Activated naive CD8-positive, alpha-beta T cell treated with anti-CD3 and anti-CD28 coated beads for 36 hours (primary cell): Measurements from ENCODE around the gene TPRG1. TPM values are rescaled to one million over a fixed set of nuclear protein-coding genes. Genes with fewer than 3 reads are reported as not detected.

ENCODE experiments used
- DNase-seq: peaks from one replicate; pipeline ENCODE4 v3.0.0; 2021
- H3K27ac Mint-ChIP-seq: one replicate; pipeline ENCODE4 v1.8.0; 2022; ENCODE audit warnings: mild to moderate bottlenecking, moderate library complexity, mixed read lengths
- H3K27me3 Mint-ChIP-seq: one replicate; pipeline ENCODE4 v1.8.0; 2022; ENCODE audit warnings: mild to moderate bottlenecking, mixed read lengths
- H3K36me3 Mint-ChIP-seq: one replicate; pipeline ENCODE4 v1.8.0; 2021; ENCODE audit warnings: mild to moderate bottlenecking, mixed read lengths
- H3K4me1 Mint-ChIP-seq: one replicate; pipeline ENCODE4 v1.8.0; 2021; ENCODE audit warnings: mixed read lengths
- H3K4me3 Mint-ChIP-seq: one replicate; pipeline ENCODE4 v1.8.0; 2022; ENCODE audit warnings: mild to moderate bottlenecking, moderate library complexity, mixed read lengths
- H3K9me3 Mint-ChIP-seq: one replicate; pipeline ENCODE4 v1.8.0; 2022; ENCODE audit warnings: mixed read lengths
- total RNA-seq, 2 experiments: library from RNA; stranded (reverse); gene quantifications; one replicate each; pipeline ENCODE4 v1.2.3, GENCODE V29; 2021

TPRG1 gene
- total RNA-seq, 2 experiments from 2014 or later, result 1.1 TPM

- Mint-ChIP-seq H3K4me1 (peaks cover 26% of the 10 kb centered on the region), H3K9me3 (peaks cover 4% of the 10 kb centered on the region), H3K27me3 (no peaks in the 10 kb centered on the region), H3K27ac (no peak overlapping the region), H3K4me3 (no peak overlapping the region), H3K36me3 (no peaks in the 10 kb centered on the region)
- no peak for DNase-seq
Observed at GRCh38 chr3:189353988-189354889, 182.5 kb downstream of the TPRG1 start.

GRCh38 chr3:189355115-189355480 lies 183.3 kb downstream of the TPRG1 start:
- no peak overlapping the region for H3K27ac Mint-ChIP-seq
- no peak for DNase-seq
- H3K4me3 Mint-ChIP-seq, result no peak overlapping the region
- peaks cover 4% of the 10 kb centered on the region for H3K9me3 Mint-ChIP-seq
- H3K4me1 Mint-ChIP-seq, result peaks cover 24% of the 10 kb centered on the region
- H3K27me3 Mint-ChIP-seq, result no peaks in the 10 kb centered on the region
- no peaks in the 10 kb centered on the region for H3K36me3 Mint-ChIP-seq

GRCh38 chr3:189355481-189356201 lies 183.9 kb downstream of the TPRG1 start:
- Mint-ChIP-seq H3K27me3 (no peaks in the 10 kb centered on the region), H3K36me3 (no peaks in the 10 kb centered on the region), H3K4me1 (peaks cover 24% of the 10 kb centered on the region), H3K27ac (peak overlapping the region; percentile 54), H3K4me3 (peak overlapping the region; percentile 4), H3K9me3 (peaks cover 4% of the 10 kb centered on the region)
- DNase-seq, result peak; percentile 29

- DNase-seq, result no peak
- Mint-ChIP-seq H3K4me1 (peaks cover 15% of the 10 kb centered on the region), H3K27ac (no peak overlapping the region), H3K9me3 (no peaks in the 10 kb centered on the region), H3K36me3 (no peaks in the 10 kb centered on the region), H3K4me3 (no peak overlapping the region), H3K27me3 (no peaks in the 10 kb centered on the region)
Observed at GRCh38 chr3:189360291-189360690, 188.5 kb downstream of the TPRG1 start.

GRCh38 chr3:189361103-189361835 lies 189.5 kb downstream of the TPRG1 start:
- Mint-ChIP-seq H3K27ac (no peak overlapping the region), H3K4me3 (no peak overlapping the region), H3K27me3 (no peaks in the 10 kb centered on the region), H3K4me1 (peaks cover 7% of the 10 kb centered on the region), H3K36me3 (no peaks in the 10 kb centered on the region), H3K9me3 (no peaks in the 10 kb centered on the region)
- no peak for DNase-seq

- no peaks in the 10 kb centered on the region for H3K36me3 Mint-ChIP-seq
- no peak for DNase-seq
- no peaks in the 10 kb centered on the region for H3K27me3 Mint-ChIP-seq
- H3K4me1 Mint-ChIP-seq, result peaks cover 4% of the 10 kb centered on the region
- no peak overlapping the region for H3K27ac Mint-ChIP-seq
- no peak overlapping the region for H3K4me3 Mint-ChIP-seq
- no peaks in the 10 kb centered on the region for H3K9me3 Mint-ChIP-seq
Observed at GRCh38 chr3:189363590-189364255, 192.0 kb downstream of the TPRG1 start.

GRCh38 chr3:189365609-189366564 lies 194.1 kb downstream of the TPRG1 start:
- H3K36me3 Mint-ChIP-seq, result no peaks in the 10 kb centered on the region

GRCh38 chr3:189368384-189368783 lies 196.6 kb downstream of the TPRG1 start:
- DNase-seq, result no peak
- no peak overlapping the region for H3K27ac Mint-ChIP-seq
- H3K27me3 Mint-ChIP-seq, result no peaks in the 10 kb centered on the region
- peaks cover 4% of the 10 kb centered on the region for H3K4me1 Mint-ChIP-seq
- H3K4me3 Mint-ChIP-seq, result no peak overlapping the region
- no peaks in the 10 kb centered on the region for H3K36me3 Mint-ChIP-seq
- H3K9me3 Mint-ChIP-seq, result no peaks in the 10 kb centered on the region

More at GRCh38 chr3:189365609-189366564, 194.1 kb downstream of the TPRG1 start:
- H3K4me3 Mint-ChIP-seq, result no peak overlapping the region
- no peaks in the 10 kb centered on the region for H3K27me3 Mint-ChIP-seq
- peaks cover 4% of the 10 kb centered on the region for H3K4me1 Mint-ChIP-seq
- no peak overlapping the region for H3K27ac Mint-ChIP-seq
- no peak for DNase-seq
- H3K9me3 Mint-ChIP-seq, result no peaks in the 10 kb centered on the region

- no peak for DNase-seq
- Mint-ChIP-seq H3K4me3 (no peak overlapping the region), H3K27ac (no peak overlapping the region), H3K4me1 (peaks cover 4% of the 10 kb centered on the region), H3K36me3 (no peaks in the 10 kb centered on the region), H3K9me3 (no peaks in the 10 kb centered on the region), H3K27me3 (no peaks in the 10 kb centered on the region)
Observed at GRCh38 chr3:189369636-189370035, 197.9 kb downstream of the TPRG1 start.

GRCh38 chr3:189372243-189372642 lies 200.5 kb downstream of the TPRG1 start:
- no peaks in the 10 kb centered on the region for H3K36me3 Mint-ChIP-seq
- no peaks in the 10 kb centered on the region for H3K27me3 Mint-ChIP-seq
- H3K4me1 Mint-ChIP-seq, result peaks cover 4% of the 10 kb centered on the region
- H3K9me3 Mint-ChIP-seq, result peaks cover 3% of the 10 kb centered on the region
- H3K27ac Mint-ChIP-seq, result no peak overlapping the region
- no peak for DNase-seq
- H3K4me3 Mint-ChIP-seq, result no peak overlapping the region
